Posterior cingulate gyrus (tissue), 11 donors: ENCODE measurements around the gene STX4.

Source experiments
- DNase-seq, 10 donors: peaks; one replicate each; pipeline versions ENCODE4 v3.0.0 to v3.0.0-alpha.2; 2020 to 2021; ENCODE audit warnings: mixed read lengths in 3 of 10
- intact Hi-C: fragments of 100-400 bp; cut with DNase I; formaldehyde crosslinking; loops from one replicate; pipeline ENCODE4 v1.15.1; 2023

The STX4 gene

GRCh38 chr16:31061813-31062440 lies 28.6 kb downstream of the STX4 start:
- peak in 1 of 10 donors; percentile 66 for DNase-seq
- intact Hi-C loops = no loop called here

GRCh38 chr16:31063495-31063842 lies 30.1 kb downstream of the STX4 start:
- intact Hi-C loops = no loop called here
- peak in 1 of 10 donors; percentile 60 for DNase-seq

- intact Hi-C loops = no loop called here
- DNase-seq = peak in 2 of 10 donors; percentile 48 to 85
Measured at GRCh38 chr16:31063843-31064611, 30.7 kb downstream of the STX4 start.

GRCh38 chr16:31064882-31065461 lies 31.6 kb downstream of the STX4 start:
- DNase-seq = peak in 1 of 10 donors; percentile 13

GRCh38 chr16:31067342-31067741 lies 34.0 kb downstream of the STX4 start:
- intact Hi-C loops = no loop called here
- DNase-seq = no peak

More at GRCh38 chr16:31064882-31065461, 31.6 kb downstream of the STX4 start:
- intact Hi-C loops = no loop called here

- intact Hi-C loops = loop anchor here (5.0 kb wide), 2 partner anchors 40 to 385 kb away; partner anchors contain the start of genes ARMC5 and STX4
Measured at GRCh38 chr16:31071861-31072260, 38.5 kb downstream of the STX4 start.

GRCh38 chr16:31072540-31073141 lies 39.3 kb downstream of the STX4 start:
- intact Hi-C loops = loop anchor here (5.0 kb wide), 2 partner anchors 40 to 385 kb away; partner anchors contain the start of genes ARMC5 and STX4

More at GRCh38 chr16:31071861-31072260, 38.5 kb downstream of the STX4 start:
- no peak for DNase-seq

DNA sequence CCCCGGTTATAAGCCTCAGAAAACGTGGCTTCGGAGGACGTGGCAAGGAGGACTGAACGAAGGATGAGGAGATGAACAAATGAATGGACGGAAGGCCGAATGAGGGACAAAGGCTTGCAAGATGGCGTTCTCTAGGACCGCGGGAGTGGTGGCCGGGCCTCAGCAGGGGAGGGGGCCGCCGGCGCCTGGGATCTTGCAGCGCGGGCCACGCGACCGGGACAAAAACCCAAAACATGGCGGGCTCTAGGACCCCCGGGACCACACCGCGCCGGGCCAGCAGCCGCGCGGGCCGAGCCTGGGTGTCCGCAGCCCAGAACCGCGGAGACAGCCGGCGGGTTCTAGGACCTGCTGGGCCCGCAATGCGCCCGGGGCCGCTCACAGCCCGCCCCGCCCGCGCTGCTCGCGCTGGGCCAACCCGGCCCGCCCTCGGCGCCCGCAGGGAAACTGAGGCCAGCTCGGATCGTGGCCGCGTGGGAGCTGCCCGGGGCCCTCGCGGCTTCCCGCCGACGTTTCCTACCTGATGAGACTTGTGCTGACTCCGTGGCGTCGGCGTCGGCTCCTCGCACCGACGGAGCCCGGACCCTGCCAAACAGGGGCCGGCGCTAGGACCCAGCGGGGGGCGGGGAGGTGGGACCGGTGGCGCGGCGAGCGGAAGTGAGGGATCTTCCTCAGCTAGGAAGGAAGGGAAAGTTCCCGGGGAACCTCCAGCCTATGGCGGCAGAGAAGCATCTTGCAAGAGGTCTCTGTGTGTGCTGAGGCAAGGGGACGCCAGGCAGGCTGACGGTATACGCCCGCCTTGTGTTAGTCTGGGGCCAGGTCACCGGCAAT lies 40.0 kb downstream of the STX4 start:
- DNase-seq = peak; percentile 88 to 98 (median 96)
- intact Hi-C loops = loop anchor here (5.0 kb wide), 2 partner anchors 41 to 384 kb away; partner anchors contain the start of genes ARMC5 and STX4

More at GRCh38 chr16:31072540-31073141, 39.3 kb downstream of the STX4 start:
- peak in 4 of 10 donors; percentile 35 to 65 (median 43) for DNase-seq

DNA sequence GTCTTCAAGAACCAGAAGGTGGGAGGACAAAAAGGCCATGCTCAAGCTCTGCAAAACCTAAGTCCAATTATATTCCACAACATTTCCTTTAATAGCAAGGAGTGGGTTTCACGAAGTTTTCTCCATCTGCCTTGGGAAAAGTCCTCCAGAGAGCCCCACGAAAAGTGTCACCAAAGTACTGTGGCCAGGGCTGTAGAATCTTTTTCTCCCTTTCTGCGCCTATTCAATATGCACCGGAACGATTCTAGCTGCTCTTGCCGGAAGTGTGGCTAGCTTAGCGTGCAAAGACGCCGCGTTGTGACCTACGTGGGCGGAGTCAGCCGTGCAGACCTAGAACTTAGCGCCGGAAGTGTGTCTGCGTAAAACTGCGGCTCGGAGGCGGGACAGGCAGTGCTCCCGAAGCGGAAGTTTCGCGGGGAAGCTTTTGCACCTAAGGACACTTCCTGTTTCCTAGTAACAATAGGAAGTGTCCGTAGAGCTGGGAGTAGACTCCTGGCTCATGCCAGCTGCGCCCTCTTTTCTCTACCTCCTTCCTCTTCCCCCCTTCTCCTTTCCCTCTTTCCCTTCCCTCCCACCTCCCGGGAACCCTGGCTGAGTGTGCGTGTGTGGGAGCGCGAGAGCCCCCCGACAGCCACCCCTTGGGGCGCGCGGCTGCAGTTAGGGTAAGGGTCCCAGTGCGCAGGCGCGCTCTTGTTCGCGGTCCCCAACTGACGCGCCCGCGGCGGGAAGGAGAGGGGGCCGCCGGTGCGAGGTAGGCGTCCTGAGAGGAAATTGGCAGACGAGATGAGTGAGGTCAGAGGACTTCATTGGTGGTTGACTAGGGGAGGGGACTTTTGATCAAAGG lies 40.8 kb downstream of the STX4 start, which contains the start of the genes ZNF646 and ZNF668:
TSS of gene ZNF646 (plus strand) at position 453 of the 844 bp plus-strand sequence. CDS start 1,903 bp downstream, outside the sequence.
TSS of gene ZNF668 (minus strand) at position 271 of the 844 bp plus-strand sequence. CDS start 9,781 bp downstream, outside the sequence.
- intact Hi-C loops = loop anchor here (5.0 kb wide), 2 partner anchors 42 to 383 kb away; partner anchors contain the start of genes ARMC5 and STX4
- DNase-seq = peak; percentile 97 to 100 (median 99)

DNA sequence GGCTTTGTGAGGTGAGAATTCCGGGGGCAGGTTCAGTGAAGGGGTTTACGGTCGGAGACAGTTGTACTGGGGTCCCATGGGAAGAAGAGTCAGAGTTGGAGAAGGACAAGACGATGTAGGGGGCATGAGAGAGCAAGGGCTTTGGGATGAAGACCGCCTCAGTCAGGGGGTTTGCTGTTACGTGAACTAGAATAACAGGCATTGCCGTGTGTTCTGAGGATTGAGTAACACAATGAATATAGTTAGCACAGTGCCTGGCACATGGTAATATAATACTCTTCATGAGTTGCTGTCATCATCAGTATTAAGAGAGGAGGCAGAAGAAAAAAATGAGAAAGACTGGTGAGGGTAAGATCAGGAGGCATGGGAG lies 41.4 kb downstream of the STX4 start:
- intact Hi-C loops = loop anchor here (5.0 kb wide), 2 partner anchors 42 to 383 kb away; partner anchors contain the start of genes ARMC5 and STX4
- DNase-seq = no peak

DNA sequence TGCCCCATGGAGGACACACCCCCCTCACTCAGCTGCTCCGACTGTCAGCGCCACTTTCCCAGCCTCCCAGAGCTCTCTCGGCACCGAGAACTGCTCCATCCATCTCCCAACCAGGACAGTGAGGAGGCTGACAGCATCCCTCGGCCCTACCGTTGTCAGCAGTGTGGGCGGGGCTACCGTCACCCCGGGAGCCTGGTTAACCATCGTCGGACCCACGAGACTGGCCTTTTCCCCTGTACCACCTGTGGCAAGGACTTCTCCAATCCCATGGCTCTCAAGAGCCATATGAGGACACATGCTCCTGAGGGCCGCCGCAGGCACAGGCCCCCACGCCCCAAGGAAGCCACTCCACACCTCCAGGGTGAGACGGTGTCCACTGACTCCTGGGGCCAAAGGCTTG lies 43.0 kb downstream of the STX4 start:
- intact Hi-C loops = no loop called here
- no peak for DNase-seq

- intact Hi-C loops = no loop called here
- DNase-seq = no peak
Measured at GRCh38 chr16:31077024-31077423, 43.7 kb downstream of the STX4 start.

DNA sequence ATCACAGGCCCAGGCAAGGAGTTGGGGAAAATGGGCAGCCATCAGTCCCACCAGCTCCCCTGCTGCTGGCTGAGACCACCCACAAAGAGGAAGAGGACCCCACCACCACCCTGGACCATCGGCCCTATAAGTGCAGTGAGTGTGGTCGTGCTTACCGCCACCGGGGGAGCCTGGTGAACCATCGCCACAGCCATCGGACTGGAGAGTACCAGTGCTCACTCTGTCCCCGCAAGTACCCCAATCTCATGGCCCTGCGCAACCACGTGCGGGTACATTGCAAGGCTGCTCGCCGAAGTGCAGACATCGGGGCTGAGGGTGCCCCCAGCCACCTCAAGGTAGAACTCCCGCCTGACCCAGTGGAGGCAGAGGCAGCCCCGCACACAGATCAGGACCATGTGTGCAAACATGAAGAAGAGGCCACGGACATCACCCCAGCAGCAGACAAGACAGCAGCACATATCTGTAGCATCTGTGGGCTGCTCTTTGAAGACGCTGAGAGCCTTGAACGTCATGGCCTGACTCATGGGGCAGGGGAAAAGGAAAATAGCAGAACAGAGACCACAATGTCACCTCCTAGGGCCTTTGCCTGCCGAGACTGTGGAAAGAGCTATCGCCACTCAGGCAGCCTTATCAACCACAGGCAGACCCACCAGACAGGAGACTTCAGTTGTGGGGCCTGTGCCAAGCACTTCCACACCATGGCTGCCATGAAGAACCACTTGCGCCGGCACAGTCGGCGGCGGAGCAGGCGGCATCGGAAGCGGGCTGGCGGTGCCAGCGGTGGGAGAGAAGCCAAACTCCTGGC lies 44.4 kb downstream of the STX4 start:
- DNase-seq = no peak
- intact Hi-C loops = no loop called here

DNA sequence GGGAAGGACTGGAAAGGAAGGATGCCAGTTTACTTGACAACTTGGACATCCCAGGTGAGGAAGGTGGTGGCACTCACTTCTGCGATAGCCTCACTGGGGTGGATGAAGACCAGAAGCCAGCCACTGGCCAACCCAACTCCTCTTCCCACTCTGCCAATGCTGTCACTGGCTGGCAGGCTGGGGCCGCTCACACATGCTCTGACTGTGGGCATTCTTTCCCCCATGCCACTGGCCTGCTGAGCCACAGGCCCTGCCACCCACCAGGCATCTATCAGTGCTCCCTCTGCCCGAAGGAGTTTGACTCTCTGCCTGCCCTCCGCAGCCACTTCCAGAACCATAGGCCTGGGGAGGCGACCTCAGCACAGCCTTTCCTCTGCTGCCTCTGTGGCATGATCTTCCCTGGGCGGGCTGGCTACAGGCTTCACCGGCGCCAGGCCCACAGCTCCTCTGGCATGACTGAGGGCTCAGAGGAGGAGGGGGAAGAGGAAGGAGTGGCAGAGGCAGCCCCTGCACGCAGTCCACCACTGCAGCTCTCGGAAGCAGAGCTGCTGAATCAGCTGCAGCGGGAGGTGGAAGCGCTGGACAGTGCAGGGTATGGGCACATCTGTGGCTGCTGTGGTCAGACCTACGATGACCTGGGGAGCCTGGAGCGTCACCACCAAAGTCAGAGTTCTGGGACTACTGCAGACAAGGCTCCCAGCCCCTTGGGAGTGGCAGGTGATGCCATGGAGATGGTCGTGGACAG lies 45.4 kb downstream of the STX4 start:
- no peak for DNase-seq
- intact Hi-C loops = no loop called here

DNA sequence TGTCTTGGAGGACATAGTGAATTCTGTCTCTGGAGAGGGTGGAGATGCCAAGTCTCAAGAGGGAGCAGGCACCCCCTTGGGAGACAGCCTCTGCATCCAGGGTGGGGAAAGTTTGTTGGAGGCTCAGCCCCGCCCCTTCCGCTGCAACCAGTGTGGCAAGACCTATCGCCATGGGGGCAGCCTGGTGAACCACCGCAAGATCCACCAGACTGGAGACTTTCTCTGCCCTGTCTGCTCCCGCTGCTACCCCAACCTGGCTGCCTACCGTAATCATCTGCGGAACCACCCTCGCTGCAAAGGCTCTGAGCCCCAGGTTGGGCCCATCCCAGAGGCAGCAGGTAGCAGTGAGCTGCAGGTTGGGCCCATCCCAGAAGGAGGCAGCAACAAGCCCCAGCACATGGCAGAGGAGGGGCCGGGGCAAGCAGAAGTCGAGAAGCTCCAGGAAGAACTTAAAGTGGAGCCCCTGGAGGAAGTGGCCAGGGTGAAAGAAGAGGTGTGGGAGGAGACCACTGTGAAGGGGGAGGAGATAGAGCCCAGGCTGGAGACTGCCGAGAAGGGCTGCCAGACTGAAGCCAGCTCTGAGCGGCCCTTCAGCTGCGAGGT lies 46.1 kb downstream of the STX4 start:
- DNase-seq = no peak

DNA sequence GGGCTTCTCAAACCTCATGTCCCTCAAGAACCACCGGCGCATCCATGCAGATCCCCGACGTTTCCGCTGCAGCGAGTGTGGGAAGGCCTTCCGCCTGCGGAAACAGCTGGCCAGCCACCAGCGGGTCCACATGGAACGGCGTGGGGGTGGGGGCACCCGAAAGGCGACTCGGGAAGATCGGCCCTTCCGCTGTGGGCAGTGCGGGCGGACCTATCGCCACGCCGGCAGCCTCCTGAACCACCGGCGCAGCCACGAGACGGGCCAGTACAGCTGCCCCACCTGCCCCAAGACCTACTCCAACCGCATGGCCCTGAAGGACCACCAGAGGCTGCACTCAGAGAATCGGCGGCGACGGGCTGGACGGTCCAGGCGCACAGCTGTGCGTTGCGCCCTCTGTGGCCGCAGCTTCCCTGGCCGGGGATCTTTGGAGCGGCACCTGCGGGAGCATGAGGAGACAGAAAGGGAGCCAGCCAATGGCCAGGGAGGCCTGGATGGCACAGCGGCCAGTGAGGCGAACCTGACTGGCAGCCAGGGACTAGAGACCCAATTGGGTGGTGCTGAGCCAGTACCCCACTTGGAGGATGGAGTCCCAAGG lies 46.8 kb downstream of the STX4 start:
- intact Hi-C loops = no loop called here
- DNase-seq = peak in 1 of 10 donors; percentile 74

More for the DNA sequence above, 46.1 kb downstream of the STX4 start:
- intact Hi-C loops = no loop called here
